Panc1 (cell line): Measurements from ENCODE around the gene GMDS. TPM values are rescaled to one million over a fixed set of nuclear protein-coding genes. Genes with fewer than 3 reads are reported as not detected.

Experiments used
- ATAC-seq: fragments of 200-7000 bp; cut with Tn5 transposase; 2 replicates; pipeline ENCODE4 v1.9.1; 2020; ENCODE audit warnings: mild to moderate bottlenecking, moderate library complexity
- BruUV-seq: library from RNA; stranded (reverse); fragments of 400-500 nt; replicated peaks from 2 replicates; lab custom pipeline; 2021; lab: Mats Ljungman, UMichigan
- CTCF ChIA-PET: fragments of 300-600 bp; sonication (Branson Sonifier 250); formaldehyde crosslinking; loops from one replicate; lab custom pipeline; 2022; ENCODE audit warnings: antibody characterized with exemption; lab: Charles Lee
- POLR2A ChIA-PET: fragments of 300-600 bp; sonication (Branson Sonifier 250); formaldehyde crosslinking; loops from one replicate; lab custom pipeline; 2022; ENCODE audit warnings: antibody characterized with exemption; lab: Charles Lee
- DNase-seq: peaks from one replicate; pipeline ENCODE4 v3.0.0-alpha.2; 2010; ENCODE audit warnings: low read depth, low spot score
- H3K27ac ChIP-seq: 2 replicates; pipeline ENCODE4 v1.5.1; 2011; ENCODE audit warnings: mild to moderate bottlenecking, low read length, inconsistent platforms
- H3K27me3 ChIP-seq: fragments of 200-500 bp; sonication (Bioruptor generic); 2 replicates; pipeline ENCODE4 v1.6.0; 2014; ENCODE audit warnings: low read length, inconsistent platforms; ENCODE audit not compliant: control insufficient read depth, insufficient read depth
- H3K36me3 ChIP-seq: fragments of 200-500 bp; sonication (Bioruptor generic); 2 replicates; pipeline ENCODE4 v1.5.1; 2014; ENCODE audit warnings: inconsistent platforms, mild to moderate bottlenecking, low read length, moderate library complexity; ENCODE audit not compliant: control insufficient read depth, insufficient read depth
- H3K4me1 ChIP-seq: 2 replicates; pipeline ENCODE4 v1.5.1; 2011; ENCODE audit warnings: inconsistent platforms, mild to moderate bottlenecking, low read length, moderate library complexity; ENCODE audit not compliant: control insufficient read depth, insufficient read depth
- H3K4me3 ChIP-seq, 2 experiments: 2 replicates each; pipeline ENCODE4 v1.5.1; 2011 to 2012; ENCODE audit warnings: low read depth in 2 of 2, low read length in 2 of 2, mild to moderate bottlenecking in 2 of 2, inconsistent platforms in 1 of 2, moderate library complexity in 1 of 2
- H3K9me3 ChIP-seq: fragments of 200-500 bp; sonication (Bioruptor generic); 2 replicates; pipeline ENCODE4 v1.5.1; 2014; ENCODE audit warnings: low read depth, mild to moderate bottlenecking, inconsistent platforms, low read length, moderate library complexity; ENCODE audit not compliant: control insufficient read depth, insufficient read depth
- CTCF ChIP-seq: fragments of 450-650 bp; IDR thresholded peaks from 2 replicates; pipeline ENCODE4 v1.5.1; 2017; ENCODE audit warnings: mild to moderate bottlenecking
- POLR2AphosphoS5 ChIP-seq: IDR thresholded peaks from 2 replicates; pipeline ENCODE4 v1.6.1; 2012; ENCODE audit warnings: mild to moderate bottlenecking, low read depth, low read length, moderate library complexity
- REST ChIP-seq, 2 experiments: IDR thresholded peaks; 2 replicates each; pipeline ENCODE4 v1.6.1; 2011 to 2012; ENCODE audit warnings: low read depth in 2 of 2, control low read depth in 1 of 2, low read length in 1 of 2, mild to moderate bottlenecking in 1 of 2, moderate library complexity in 1 of 2; ENCODE audit not compliant: insufficient read depth in 1 of 2
- SIN3A ChIP-seq: IDR thresholded peaks from 2 replicates; pipeline ENCODE4 v1.6.1; 2012; ENCODE audit warnings: low read depth, mild to moderate bottlenecking, low read length, moderate library complexity, borderline replicate concordance; ENCODE audit not compliant: insufficient read depth
- TCF7L2 ChIP-seq: IDR thresholded peaks from 2 replicates; pipeline ENCODE4 v1.6.1; 2011; ENCODE audit warnings: mild to moderate bottlenecking, low read depth, low read length, inconsistent platforms
- in situ Hi-C: cut with HindIII; loops from 2 replicates; pipeline ENCODE4 v1.10.0; 2016; ENCODE audit warnings: low sequenced_read_pairs, low pct_unique_long_range_greater_than_20kb
- intact Hi-C: fragments of 100-400 bp; cut with micrococcal nuclease; formaldehyde crosslinking; loops from one replicate; pipeline ENCODE4 v1.10.0; 2022; ENCODE audit not compliant: unreplicated experiment
- total RNA-seq: library from RNA; stranded (reverse); gene quantifications from one replicate; pipeline ENCODE4 v1.2.1, GENCODE V29; 2021; ENCODE audit not compliant: unreplicated experiment

Gene GMDS
- total RNA-seq, 1 experiment from 2014 or later = 9.8 TPM

- CTCF ChIA-PET = no interaction called here
- no peaks in the 10 kb centered on the region for H3K9me3 ChIP-seq
- ATAC-seq (no peak), DNase-seq (no peak)
- peak overlapping the region; percentile 43 to 62 for H3K4me3 ChIP-seq
- no peaks in the 10 kb centered on the region for H3K27me3 ChIP-seq
- BruUV-seq = no TSS peak
- in situ Hi-C loops (no loop called here), intact Hi-C loops (no loop called here)
- TF ChIP-seq POLR2AphosphoS5 = no peak
- no peak for TF ChIP-seq SIN3A
- H3K36me3 ChIP-seq = no peaks in the 10 kb centered on the region
- H3K27ac ChIP-seq = peak overlapping the region; percentile 44
- POLR2A ChIA-PET = interaction anchor here (0.6 kb wide), 1 partner anchor 153 kb away, joined by 3 read pairs; no protein-coding TSS in a partner anchor
- H3K4me1 ChIP-seq = peaks cover 13% of the 10 kb centered on the region
Measured at GRCh38 chr6:1613688-1614447, 631.5 kb downstream of the GMDS start.

GRCh38 chr6:1613346-1613687 is 632.1 kb downstream of the GMDS start:
- CTCF ChIA-PET = no interaction called here
- DNase-seq = no peak

GRCh38 chr6:1612974-1613306 is 632.5 kb downstream of the GMDS start:
- Histone ChIP-seq H3K27me3 (peaks cover 3% of the 10 kb centered on the region; the same call in 1 of the 2 replicates), H3K9me3 (no peaks in the 10 kb centered on the region), H3K4me3 (peak overlapping the region; percentile 62 to 79), H3K27ac (no peak overlapping the region; the same call in 1 of the 2 replicates), H3K4me1 (peaks cover 13% of the 10 kb centered on the region), H3K36me3 (no peaks in the 10 kb centered on the region)
- intact Hi-C loops = no loop called here
- no TSS peak for BruUV-seq
- in situ Hi-C loops = no loop called here
- ChIA-PET POLR2A (no interaction called here), CTCF (no interaction called here)
- ATAC-seq (no peak), DNase-seq (no peak)
- no peak for TF ChIP-seq POLR2AphosphoS5
- no peak for TF ChIP-seq TCF7L2
- TF ChIP-seq REST (IDR thresholded peaks at IDR 0.05; ENCODE audit: insufficient read depth in 1 of 2, low read depth in 2 of 2, low read length in 1 of 2) = no peak
- no peak for TF ChIP-seq SIN3A
- TF ChIP-seq CTCF = no peak

More at GRCh38 chr6:1613346-1613687, 632.1 kb downstream of the GMDS start:
- H3K4me3 ChIP-seq = peak overlapping the region; percentile 43 to 62
- ATAC-seq = no peak
- no TSS peak for BruUV-seq
- no peaks in the 10 kb centered on the region for H3K9me3 ChIP-seq
- peaks cover 2% of the 10 kb centered on the region; the same call in 1 of the 2 replicates for H3K27me3 ChIP-seq
- POLR2A ChIA-PET = no interaction called here
- intact Hi-C loops (no loop called here), in situ Hi-C loops (no loop called here)
- peak overlapping the region; percentile 44 for H3K27ac ChIP-seq
- no peaks in the 10 kb centered on the region for H3K36me3 ChIP-seq
- TF ChIP-seq TCF7L2 (no peak), SIN3A (no peak), CTCF (no peak)
- peaks cover 13% of the 10 kb centered on the region for H3K4me1 ChIP-seq
